ENCODE measurements around the gene MDFIC.

GRCh38 chr7:114930829-114931655, 9.1 kb downstream of the MDFIC start:
- TF ChIP-seq, protein P1, sequence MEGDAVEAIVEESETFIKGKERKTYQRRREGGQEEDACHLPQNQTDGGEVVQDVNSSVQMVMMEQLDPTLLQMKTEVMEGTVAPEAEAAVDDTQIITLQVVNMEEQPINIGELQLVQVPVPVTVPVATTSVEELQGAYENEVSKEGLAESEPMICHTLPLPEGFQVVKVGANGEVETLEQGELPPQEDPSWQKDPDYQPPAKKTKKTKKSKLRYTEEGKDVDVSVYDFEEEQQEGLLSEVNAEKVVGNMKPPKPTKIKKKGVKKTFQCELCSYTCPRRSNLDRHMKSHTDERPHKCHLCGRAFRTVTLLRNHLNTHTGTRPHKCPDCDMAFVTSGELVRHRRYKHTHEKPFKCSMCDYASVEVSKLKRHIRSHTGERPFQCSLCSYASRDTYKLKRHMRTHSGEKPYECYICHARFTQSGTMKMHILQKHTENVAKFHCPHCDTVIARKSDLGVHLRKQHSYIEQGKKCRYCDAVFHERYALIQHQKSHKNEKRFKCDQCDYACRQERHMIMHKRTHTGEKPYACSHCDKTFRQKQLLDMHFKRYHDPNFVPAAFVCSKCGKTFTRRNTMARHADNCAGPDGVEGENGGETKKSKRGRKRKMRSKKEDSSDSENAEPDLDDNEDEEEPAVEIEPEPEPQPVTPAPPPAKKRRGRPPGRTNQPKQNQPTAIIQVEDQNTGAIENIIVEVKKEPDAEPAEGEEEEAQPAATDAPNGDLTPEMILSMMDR (IDR thresholded peaks at IDR 0.05 in 8 of 11, conservative IDR thresholded peaks at IDR 0.05 in 3 of 11), result no peak
- TF ChIP-seq POLR2A (IDR thresholded peaks at IDR 0.05), result no peak
- no peak for TF ChIP-seq POLR2AphosphoS5 (IDR thresholded peaks at IDR 0.05)
